Endometrium (tissue), 2 donors: Measurements from ENCODE around the gene DNAI2.

Source experiments
- FAIRE-seq: peaks from 2 replicates; lab custom pipeline; 2012; peaks lifted over from hg19 to GRCh38; lab: Jason Lieb, UNC
- donor health status: control.
- donor health status: control.

The DNAI2 gene

GRCh38 chr17:74339537-74340195 lies 65.6 kb downstream of the DNAI2 start:
- FAIRE-seq = no peak

GRCh38 chr17:74340470-74341023 lies 66.5 kb downstream of the DNAI2 start:
- FAIRE-seq = no peak

- FAIRE-seq = no peak
These were observed 68.2 kb downstream of the DNAI2 start for GRCh38 chr17:74342224-74342623.

- no peak for FAIRE-seq
These were observed 69.1 kb downstream of the DNAI2 start for GRCh38 chr17:74343121-74343520.

- FAIRE-seq = no peak
These were observed 69.7 kb downstream of the DNAI2 start for GRCh38 chr17:74343526-74344284.

- FAIRE-seq = no peak
These were observed 70.6 kb downstream of the DNAI2 start for GRCh38 chr17:74344658-74345057.

GRCh38 chr17:74345433-74346241 lies 71.6 kb downstream of the DNAI2 start:
- FAIRE-seq = no peak

GRCh38 chr17:74347646-74348045 lies 73.6 kb downstream of the DNAI2 start:
- no peak for FAIRE-seq

- FAIRE-seq = no peak
These were observed 75.1 kb downstream of the DNAI2 start for GRCh38 chr17:74349120-74349519.

GRCh38 chr17:74350486-74350885 lies 76.5 kb downstream of the DNAI2 start:
- FAIRE-seq = no peak

GRCh38 chr17:74351552-74352210 lies 77.6 kb downstream of the DNAI2 start:
- no peak for FAIRE-seq

GRCh38 chr17:74353446-74354060 lies 79.5 kb downstream of the DNAI2 start:
- FAIRE-seq = no peak

- no peak for FAIRE-seq
These were observed 80.1 kb downstream of the DNAI2 start for GRCh38 chr17:74354123-74354522.

- no peak for FAIRE-seq
These were observed 80.5 kb downstream of the DNAI2 start for GRCh38 chr17:74354561-74354960.

- no peak for FAIRE-seq
These were observed 81.0 kb downstream of the DNAI2 start for GRCh38 chr17:74355065-74355464.

- no peak for FAIRE-seq
These were observed 82.8 kb downstream of the DNAI2 start for GRCh38 chr17:74356646-74357465.

- no peak for FAIRE-seq
These were observed 83.4 kb downstream of the DNAI2 start for GRCh38 chr17:74357466-74357809.

GRCh38 chr17:74358697-74359096 lies 84.7 kb downstream of the DNAI2 start:
- no peak for FAIRE-seq

GRCh38 chr17:74359916-74360315 lies 85.9 kb downstream of the DNAI2 start:
- no peak for FAIRE-seq

GRCh38 chr17:74360899-74361229 lies 86.8 kb downstream of the DNAI2 start:
- no peak for FAIRE-seq
